ENCODE data around the gene KERA. TPM values are rescaled to one million over a fixed set of nuclear protein-coding genes. Genes with fewer than 3 reads are reported as not detected.

The KERA gene
- total and polyA plus RNA-seq, 9 of the 15 experiments (the other 6 are each of a cell fraction or from before 2014, with no cell fraction given) = not detected

DNA sequence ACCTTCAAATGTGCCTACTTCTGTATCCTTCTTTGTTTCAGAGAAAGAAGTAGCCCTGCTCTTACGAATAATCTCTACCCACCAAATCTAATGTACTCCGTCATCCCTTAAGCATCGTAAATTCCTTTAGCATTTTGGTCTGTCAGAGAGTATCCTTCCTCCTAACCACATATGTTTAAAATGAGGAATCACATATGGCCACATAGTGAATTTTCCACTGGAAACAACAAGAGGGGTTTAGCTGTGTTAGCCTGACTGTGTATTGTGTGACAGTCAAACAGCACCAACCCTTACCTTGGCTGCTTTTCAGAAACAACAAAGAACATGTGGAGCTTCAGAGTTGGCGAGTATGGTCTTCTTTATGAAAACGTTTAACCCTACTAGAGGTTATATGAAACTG is 48.0 kb upstream of the KERA start (continued):
- TF ChIP-seq U2AF2 (optimal IDR thresholded peaks at IDR 0.05; ENCODE audit: low read depth, low read length) (no peak), CREM (IDR thresholded peaks at IDR 0.05; ENCODE audit: low read depth) (no peak), NR2F6 (CRISPR knock-in tag; IDR thresholded peaks at IDR 0.05) (no peak), NFXL1 (CRISPR knock-in tag; IDR thresholded peaks at IDR 0.05) (no peak), FOXP1 (CRISPR knock-in tag; IDR thresholded peaks at IDR 0.05) (no peak), ZBTB5 (IDR thresholded peaks at IDR 0.05) (no peak), SMARCB1 (IDR thresholded peaks at IDR 0.05; ENCODE audit: insufficient read length, low read depth) (no peak)

DNA sequence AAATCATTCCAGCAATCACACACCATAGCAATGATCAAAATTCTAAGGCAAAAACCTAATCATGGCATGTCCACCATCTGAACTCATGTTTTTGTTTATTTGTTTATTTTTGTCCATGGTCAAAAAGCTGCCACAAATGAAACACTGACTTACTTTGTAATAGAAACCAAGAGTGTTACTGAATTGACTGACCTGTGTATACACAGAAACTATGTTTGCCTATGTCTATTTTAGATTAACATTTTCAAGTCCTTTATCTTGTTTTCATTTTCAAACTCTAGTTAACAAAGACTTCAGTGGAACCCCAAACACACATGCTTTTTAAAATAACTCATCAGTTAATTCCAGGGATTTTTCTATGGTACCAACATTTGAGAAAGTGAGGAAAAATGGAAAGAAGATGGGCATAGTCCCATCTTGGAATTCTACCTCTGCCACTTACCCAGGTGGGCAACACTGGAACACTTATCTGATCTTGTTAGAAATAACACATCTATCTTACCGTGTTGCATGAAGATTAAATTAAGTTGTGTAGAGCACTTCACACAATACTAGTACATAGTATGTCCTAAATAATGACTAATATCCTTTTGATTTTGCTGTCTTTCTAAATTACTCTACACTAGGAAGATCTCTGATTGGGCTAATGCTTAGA is 47.1 kb upstream of the KERA start:
- ChIA-PET CTCF (ENCODE audit: low intra/inter-chr PET ratio) (no interaction called here), POLR2A (no interaction called here)
- H3K9me3 ChIP-seq (replicated peaks; ENCODE audit: control insufficient read depth, insufficient read depth, low read depth, low read length) = no peaks in the 10 kb centered on the region
- H3K27me3 ChIP-seq (ENCODE audit: control insufficient read depth in 2 of 2, insufficient read depth in 2 of 2, low read length in 2 of 2) = no peaks in the 10 kb centered on the region
- no peak overlapping the region for H3K9ac ChIP-seq (ENCODE audit: insufficient read depth in 1 of 2, low read depth in 2 of 2, low read length in 2 of 2)
- no peak for FAIRE-seq
- ATAC-seq = no peak
- in situ Hi-C loops (cut with MboI) (no loop called here), intact Hi-C loops (cut with micrococcal nuclease) (loop anchor here (5.0 to 10.0 kb wide), 2 partner anchors 128 to 220 kb away; no protein-coding TSS in a partner anchor)
- no peak overlapping the region for H3K4me3 ChIP-seq
- no peak overlapping the region for H3K27ac ChIP-seq (ENCODE audit: extremely low read depth, low read depth, low read length)
- H3K79me2 ChIP-seq (ENCODE audit: control insufficient read depth, insufficient read depth, low read length) = no peaks in the 10 kb centered on the region
- no peak for DNase-seq (ENCODE audit: extremely low read depth in 1 of 4, low spot score in 3 of 4)
- H2AFZ ChIP-seq (ENCODE audit: low read depth, low read length) = no peak overlapping the region
- H3K4me1 ChIP-seq (replicated peaks in 1 of 2; ENCODE audit: control insufficient read depth in 2 of 2, insufficient read depth in 2 of 2, low read length in 2 of 2) = no peaks in the 10 kb centered on the region
- H4K20me1 ChIP-seq (replicated peaks; ENCODE audit: control insufficient read depth, insufficient read depth, low read length) = no peaks in the 10 kb centered on the region
- H3K4me2 ChIP-seq (ENCODE audit: insufficient read depth, low read length) = no peak overlapping the region
- BruUV-seq (replicated peaks) = no TSS peak
- H3K9me1 ChIP-seq (ENCODE audit: control insufficient read depth, insufficient read depth, low read length) = no peaks in the 10 kb centered on the region
- 0% methylated on average over 1 of the region's 1 CpG for WGBS (ENCODE audit: insufficient coverage, low coverage, missing lambda C conversion rate)
- no peaks in the 10 kb centered on the region for H3K36me3 ChIP-seq (ENCODE audit: control insufficient read depth, insufficient read depth, low read length)
- TF ChIP-seq MXD1 (CRISPR knock-in tag; IDR thresholded peaks at IDR 0.05; ENCODE audit: borderline replicate concordance, poor library complexity, severe bottlenecking) (no peak), EP400 (IDR thresholded peaks at IDR 0.05) (no peak), PHB (CRISPR knock-in tag; IDR thresholded peaks at IDR 0.05) (no peak), HMG20A (CRISPR knock-in tag; conservative IDR thresholded peaks at IDR 0.05) (no peak), JUN (IDR thresholded peaks at IDR 0.05; ENCODE audit: borderline replicate concordance, low read depth, low read length) (no peak), JUN (CRISPR knock-in tag; IDR thresholded peaks at IDR 0.05; ENCODE audit: borderline replicate concordance) (no peak), MCM7 (IDR thresholded peaks at IDR 0.05) (no peak), RCOR1 (IDR thresholded peaks at IDR 0.05; ENCODE audit: borderline replicate concordance in 1 of 2, low read depth in 2 of 2, low read length in 2 of 2) (no peak), ATF7 (IDR thresholded peaks at IDR 0.05) (no peak), DDX20 (tag; IDR thresholded peaks at IDR 0.05; ENCODE audit: low read depth) (no peak), E2F8 (IDR thresholded peaks at IDR 0.05; ENCODE audit: low read depth, partially characterized antibody) (no peak)
